ENCODE data around the gene PTPRJ.

GRCh38 chr11:48014917-48015316 lies 34.6 kb downstream of the PTPRJ start:
- TF ChIP-seq CTCF (IDR thresholded peaks at IDR 0.05) (no peak), POLR2A (IDR thresholded peaks at IDR 0.05) (no peak)
